BE2C (cell line): ENCODE measurements around the gene SH3RF3.

ENCODE experiments used
- DNase-seq: peaks from one replicate; pipeline ENCODE4 v3.0.0-alpha.2; 2020
- H3K27me3 ChIP-seq: fragments of 250-450 bp; sonication (Bioruptor Pico); 2 replicates; pipeline ENCODE4 v1.5.1; 2020; ENCODE audit warnings: mild to moderate bottlenecking
- H3K36me3 ChIP-seq: fragments of 250-450 bp; sonication (Bioruptor Pico); 2 replicates; pipeline ENCODE4 v1.5.1; 2020; ENCODE audit warnings: mild to moderate bottlenecking
- H3K4me1 ChIP-seq: fragments of 250-450 bp; sonication (Bioruptor Pico); 2 replicates; pipeline ENCODE4 v1.5.1; 2020
- H3K4me3 ChIP-seq: 2 replicates; pipeline ENCODE4 v1.5.1; 2011; ENCODE audit warnings: low read depth, low read length
- H3K9me3 ChIP-seq: fragments of 250-450 bp; sonication (Bioruptor Pico); 2 replicates; pipeline ENCODE4 v1.5.1; 2020
- TF ChIP-seq, protein P1 (sequence below): IDR thresholded peaks from 2 replicates; pipeline ENCODE4 v1.5.1; 2012; ENCODE audit warnings: mild to moderate bottlenecking, low read depth, low read length

The SH3RF3 gene

DNA sequence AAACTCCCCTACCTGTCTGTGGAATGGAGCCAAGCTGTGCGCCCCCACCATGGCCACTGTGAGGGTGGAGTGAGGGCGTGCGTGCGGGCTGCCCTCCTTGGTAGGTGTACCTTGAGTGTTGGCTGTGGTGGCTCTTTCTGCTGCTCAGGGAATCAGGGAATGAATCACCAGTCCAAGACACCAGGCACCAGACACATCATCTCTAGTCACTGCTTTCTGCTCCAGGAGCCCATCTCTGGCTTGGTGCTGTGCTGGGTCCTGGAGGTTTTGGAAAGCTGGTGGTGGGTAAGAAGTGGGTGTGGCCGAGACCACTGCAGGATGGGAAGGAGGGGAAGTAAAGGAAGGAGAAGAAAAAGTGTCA lies 274.8 kb downstream of the SH3RF3 start:
- Histone ChIP-seq H3K4me1 (no peaks in the 10 kb centered on the region), H3K9me3 (no peaks in the 10 kb centered on the region), H3K4me3 (no peak overlapping the region), H3K27me3 (no peaks in the 10 kb centered on the region), H3K36me3 (no peaks in the 10 kb centered on the region)
- TF ChIP-seq, protein P1, sequence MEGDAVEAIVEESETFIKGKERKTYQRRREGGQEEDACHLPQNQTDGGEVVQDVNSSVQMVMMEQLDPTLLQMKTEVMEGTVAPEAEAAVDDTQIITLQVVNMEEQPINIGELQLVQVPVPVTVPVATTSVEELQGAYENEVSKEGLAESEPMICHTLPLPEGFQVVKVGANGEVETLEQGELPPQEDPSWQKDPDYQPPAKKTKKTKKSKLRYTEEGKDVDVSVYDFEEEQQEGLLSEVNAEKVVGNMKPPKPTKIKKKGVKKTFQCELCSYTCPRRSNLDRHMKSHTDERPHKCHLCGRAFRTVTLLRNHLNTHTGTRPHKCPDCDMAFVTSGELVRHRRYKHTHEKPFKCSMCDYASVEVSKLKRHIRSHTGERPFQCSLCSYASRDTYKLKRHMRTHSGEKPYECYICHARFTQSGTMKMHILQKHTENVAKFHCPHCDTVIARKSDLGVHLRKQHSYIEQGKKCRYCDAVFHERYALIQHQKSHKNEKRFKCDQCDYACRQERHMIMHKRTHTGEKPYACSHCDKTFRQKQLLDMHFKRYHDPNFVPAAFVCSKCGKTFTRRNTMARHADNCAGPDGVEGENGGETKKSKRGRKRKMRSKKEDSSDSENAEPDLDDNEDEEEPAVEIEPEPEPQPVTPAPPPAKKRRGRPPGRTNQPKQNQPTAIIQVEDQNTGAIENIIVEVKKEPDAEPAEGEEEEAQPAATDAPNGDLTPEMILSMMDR = no peak
- DNase-seq = no peak

DNA sequence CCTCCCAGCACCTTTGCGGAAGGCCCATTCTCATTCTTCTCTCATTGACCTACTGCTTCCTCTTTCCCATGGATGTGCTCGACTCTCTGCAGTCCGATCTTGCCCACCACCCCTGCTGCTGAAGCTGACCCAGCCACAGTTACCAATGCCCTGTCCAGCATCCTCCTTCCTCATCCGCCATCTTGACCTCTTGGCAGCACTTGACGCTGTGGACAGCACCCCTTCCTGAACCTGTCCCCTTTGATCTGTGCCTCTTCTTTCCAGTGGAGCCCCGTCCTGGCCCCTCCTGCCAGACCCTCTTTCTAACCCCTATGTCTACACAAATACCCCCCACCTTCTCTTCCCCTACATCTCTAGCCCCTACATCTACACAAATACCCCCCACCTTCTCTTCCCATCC lies 275.7 kb downstream of the SH3RF3 start:
- TF ChIP-seq, protein P1 = no peak
- H3K27me3 ChIP-seq = no peaks in the 10 kb centered on the region
- no peak for DNase-seq
- H3K4me1 ChIP-seq = no peaks in the 10 kb centered on the region
- H3K4me3 ChIP-seq = no peak overlapping the region
- no peaks in the 10 kb centered on the region for H3K9me3 ChIP-seq
- no peaks in the 10 kb centered on the region for H3K36me3 ChIP-seq

DNA sequence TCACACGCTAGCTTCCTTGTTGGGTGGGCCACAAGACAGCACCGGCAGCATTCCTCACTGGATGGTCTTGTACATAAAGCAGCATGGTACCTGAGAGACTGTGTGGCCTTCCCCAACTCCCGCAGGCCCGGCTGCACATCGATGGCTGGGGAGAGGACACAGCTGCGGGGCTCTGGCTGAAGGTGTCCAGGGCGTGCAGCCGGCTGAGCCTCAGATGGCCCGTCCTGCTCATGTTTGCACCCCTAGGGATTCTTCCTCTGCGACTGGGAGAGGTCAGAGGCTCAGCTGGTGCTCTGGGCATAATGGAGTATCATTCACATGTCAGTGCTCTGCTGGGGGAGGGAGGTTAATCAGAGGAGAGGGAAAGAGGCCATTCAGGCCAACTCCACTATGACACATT lies 276.9 kb downstream of the SH3RF3 start:
- Histone ChIP-seq H3K27me3 (no peaks in the 10 kb centered on the region), H3K4me3 (no peak overlapping the region), H3K4me1 (no peaks in the 10 kb centered on the region), H3K9me3 (no peaks in the 10 kb centered on the region), H3K36me3 (no peaks in the 10 kb centered on the region)
- no peak for DNase-seq
- TF ChIP-seq, protein P1 = no peak

DNA sequence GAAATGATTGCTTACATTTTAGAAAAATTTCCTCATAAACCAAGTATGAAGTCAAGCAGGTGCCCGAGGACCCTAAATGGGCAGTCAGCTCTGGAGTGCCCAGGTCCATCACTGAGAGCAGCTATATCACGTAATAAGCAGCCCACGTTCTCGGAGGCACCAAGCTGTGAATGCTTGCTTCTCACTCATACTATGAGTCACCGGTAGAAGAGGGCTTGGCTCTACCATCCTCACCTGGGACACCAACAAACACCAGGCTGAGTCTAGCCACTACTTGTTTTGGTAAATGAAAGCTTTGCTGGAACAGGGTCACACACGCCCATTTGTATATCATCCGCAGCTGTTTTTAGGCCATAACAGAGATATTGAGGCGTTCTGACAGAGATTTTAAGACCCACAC lies 277.3 kb downstream of the SH3RF3 start:
- no peak for DNase-seq
- H3K36me3 ChIP-seq = no peaks in the 10 kb centered on the region
- H3K27me3 ChIP-seq = no peaks in the 10 kb centered on the region
- no peaks in the 10 kb centered on the region for H3K4me1 ChIP-seq
- no peak overlapping the region for H3K4me3 ChIP-seq
- H3K9me3 ChIP-seq = no peaks in the 10 kb centered on the region
- TF ChIP-seq, protein P1 = no peak

DNA sequence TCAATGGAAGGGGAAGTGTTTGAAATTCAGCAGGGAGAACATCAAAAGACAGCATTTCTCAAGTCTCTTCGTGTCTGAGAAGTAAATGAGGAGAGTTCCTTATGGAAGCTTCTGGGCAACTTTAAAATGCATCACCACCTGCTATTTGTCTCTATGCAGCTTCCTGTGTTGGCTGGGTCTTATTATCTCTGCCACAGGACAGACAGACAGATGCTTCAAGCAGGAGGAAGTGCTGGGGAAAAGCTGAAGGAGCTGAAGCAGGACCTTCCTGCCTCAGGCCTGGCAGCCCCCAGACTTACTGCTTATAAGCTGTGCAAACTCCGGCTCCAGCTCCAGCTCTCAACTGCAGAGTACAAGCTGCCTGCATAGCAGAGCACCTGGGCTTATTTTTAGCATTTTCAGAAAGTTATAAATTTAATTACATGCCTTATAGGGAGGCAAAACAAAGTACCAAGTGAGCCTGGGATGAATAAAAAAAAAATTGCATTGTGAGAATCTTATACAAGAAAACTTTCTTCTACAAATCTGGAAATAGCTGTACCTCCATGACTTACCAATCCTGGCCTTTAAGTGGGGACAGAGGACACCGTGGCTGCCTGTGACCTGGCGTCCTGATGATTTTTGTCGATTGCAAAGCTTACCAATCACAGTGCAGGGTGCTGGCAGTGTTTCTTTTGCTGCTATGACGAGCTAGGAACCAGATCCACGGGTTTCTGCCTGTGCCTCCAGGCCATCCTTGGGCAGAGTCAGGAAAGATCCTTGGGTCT lies 278.5 kb downstream of the SH3RF3 start:
- no peaks in the 10 kb centered on the region for H3K4me1 ChIP-seq
- no peak for DNase-seq

DNA sequence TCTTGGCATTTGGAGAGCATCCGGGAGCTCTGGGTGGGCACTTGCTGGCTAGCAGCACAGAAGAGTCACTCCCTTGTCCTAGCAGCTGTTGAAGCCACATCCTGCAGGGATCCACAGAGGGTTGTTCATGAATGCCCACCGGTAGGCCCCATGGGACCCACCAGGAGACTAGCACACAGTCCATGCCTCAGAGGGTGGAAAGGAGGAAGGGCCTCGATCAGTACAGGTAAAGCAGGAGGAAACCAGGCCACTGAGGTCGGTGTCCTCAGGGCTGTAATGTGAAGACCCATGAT lies 279.0 kb downstream of the SH3RF3 start:
- H3K4me3 ChIP-seq = no peak overlapping the region
- no peak for DNase-seq
- no peaks in the 10 kb centered on the region for H3K27me3 ChIP-seq
- no peaks in the 10 kb centered on the region for H3K9me3 ChIP-seq
- H3K36me3 ChIP-seq = no peaks in the 10 kb centered on the region
- no peaks in the 10 kb centered on the region for H3K4me1 ChIP-seq
- TF ChIP-seq, protein P1 = no peak

More for the DNA sequence above, 278.5 kb downstream of the SH3RF3 start:
- no peaks in the 10 kb centered on the region for H3K27me3 ChIP-seq
- H3K4me3 ChIP-seq = no peak overlapping the region
- no peaks in the 10 kb centered on the region for H3K36me3 ChIP-seq
- TF ChIP-seq, protein P1 = no peak
- H3K9me3 ChIP-seq = no peaks in the 10 kb centered on the region
